Karpas-422 (cell line): ENCODE measurements around the gene TAT. TPM values are rescaled to one million over a fixed set of nuclear protein-coding genes. Genes with fewer than 3 reads are reported as not detected.

Experiments
- DNase-seq: peaks from one replicate; pipeline ENCODE4 v3.0.0-alpha.2; 2015
- H2AFZ ChIP-seq: fragments of 200-600 bp; sonication (generic); 2 replicates; pipeline ENCODE4 v1.6.1; 2014; ENCODE audit warnings: antibody characterized with exemption, low read length, mixed read lengths
- H3K27ac ChIP-seq: fragments of 200-600 bp; sonication (generic); 2 replicates; pipeline ENCODE4 v1.5.1; 2014; ENCODE audit warnings: mild to moderate bottlenecking, low read length, moderate library complexity
- H3K27me3 ChIP-seq: fragments of 200-600 bp; sonication (generic); 2 replicates; pipeline ENCODE4 v1.6.1; 2014; ENCODE audit warnings: low read length, mixed read lengths
- H3K36me3 ChIP-seq: fragments of 200-600 bp; sonication (generic); 2 replicates; pipeline ENCODE4 v1.6.1; 2014; ENCODE audit warnings: low read length, mixed read lengths; ENCODE audit not compliant: insufficient read depth
- H3K4me1 ChIP-seq: fragments of 200-600 bp; sonication (generic); 2 replicates; pipeline ENCODE4 v1.6.1; 2014; ENCODE audit warnings: mild to moderate bottlenecking, low read length, mixed read lengths
- H3K4me2 ChIP-seq: fragments of 200-600 bp; sonication (generic); 2 replicates; pipeline ENCODE4 v1.6.1; 2014; ENCODE audit warnings: low read length, low read depth, mild to moderate bottlenecking; ENCODE audit not compliant: poor library complexity, severe bottlenecking
- H3K4me3 ChIP-seq: fragments of 200-600 bp; sonication (generic); 2 replicates; pipeline ENCODE4 v1.5.1; 2014; ENCODE audit warnings: mild to moderate bottlenecking, antibody characterized with exemption, low read length, mixed read lengths
- H3K79me2 ChIP-seq: fragments of 200-600 bp; sonication (generic); 2 replicates; pipeline ENCODE4 v1.6.1; 2014; ENCODE audit warnings: mild to moderate bottlenecking, low read length, mixed read lengths
- H3K9ac ChIP-seq: fragments of 200-600 bp; sonication (generic); 2 replicates; pipeline ENCODE4 v1.6.0; 2014; ENCODE audit warnings: low read length
- H3K9me2 ChIP-seq: fragments of 200-600 bp; sonication (generic), shearing (Covaris generic); replicated peaks from 2 replicates; pipeline ENCODE4 v1.6.0; 2014; ENCODE audit warnings: mild to moderate bottlenecking, low read length, moderate library complexity; ENCODE audit not compliant: insufficient read depth
- H3K9me3 ChIP-seq: fragments of 300-700, 200-600 bp; sonication (generic); 2 replicates; pipeline ENCODE4 v1.6.1; 2014; ENCODE audit warnings: low read length, mixed read lengths
- H4K20me1 ChIP-seq: fragments of 200-600 bp; sonication (generic); 2 replicates; pipeline ENCODE4 v1.6.1; 2014; ENCODE audit warnings: mild to moderate bottlenecking, antibody characterized with exemption, low read length, low read depth; ENCODE audit not compliant: insufficient read depth
- small RNA-seq: library from RNA; depleted of rRNA; stranded (forward); fragments of <200 nt; gene quantifications from one replicate; pipeline ENCODE3, GENCODE V24; 2014
- total RNA-seq: library from RNA; depleted of rRNA; stranded (reverse); fragments of >200 nt; shearing (Covaris generic); gene quantifications from 2 replicates; pipeline ENCODE4 v1.2.3, GENCODE V29; 2014; ENCODE audit warnings: low replicate concordance; rRNA removed

The TAT gene
- total RNA-seq, 1 experiment from 2014 or later, result not detected

DNA sequence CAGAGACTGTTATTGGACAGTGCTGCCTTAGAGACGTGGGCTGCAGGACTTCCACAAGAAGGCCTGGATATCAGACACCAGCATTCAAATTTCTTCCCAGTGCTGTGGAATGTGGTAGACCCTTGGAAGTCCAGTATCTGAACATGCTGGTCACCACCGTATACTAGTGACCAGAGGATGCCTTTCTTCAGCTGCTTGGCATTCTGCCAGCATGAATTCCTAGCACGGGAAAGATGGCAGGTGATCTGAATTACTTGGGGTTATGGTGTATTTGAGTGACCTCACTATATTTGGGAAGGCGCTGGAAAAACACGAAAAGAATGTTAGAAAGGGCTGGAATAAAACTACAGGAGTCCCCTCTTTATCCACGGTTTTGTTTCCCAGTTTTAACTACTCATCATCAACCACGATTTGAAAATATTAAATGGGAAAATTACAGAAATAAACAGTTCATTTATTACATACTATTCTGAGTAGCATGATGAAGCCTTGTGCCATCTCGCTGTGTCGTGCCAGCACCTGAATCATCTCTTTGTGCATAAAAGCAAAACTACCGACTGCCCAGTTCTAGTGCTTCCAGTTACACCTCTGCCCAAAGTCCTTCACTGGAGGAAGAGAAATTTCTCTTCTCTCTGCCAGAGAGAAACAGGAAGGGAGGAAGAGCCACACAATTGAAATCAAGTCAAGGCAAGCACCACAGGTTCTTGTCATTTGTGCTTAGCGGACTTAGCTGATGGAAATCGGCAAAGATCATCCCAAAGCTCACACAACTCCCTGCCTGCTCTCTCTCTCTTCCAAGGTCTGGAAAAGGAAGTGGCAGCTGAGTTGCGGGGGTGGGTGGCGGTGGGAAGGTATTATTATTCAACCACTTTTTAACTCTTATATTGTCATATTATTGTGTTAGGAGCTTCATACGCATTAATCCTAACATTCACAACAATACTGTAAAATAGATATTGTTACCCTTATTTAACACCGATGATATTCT is 52.0 kb downstream of the TAT start:
- Histone ChIP-seq H2AFZ (no peak overlapping the region), H3K4me3 (no peak overlapping the region), H4K20me1 (no peaks in the 10 kb centered on the region), H3K36me3 (no peaks in the 10 kb centered on the region), H3K9me2 (no peaks in the 10 kb centered on the region), H3K9ac (no peak overlapping the region), H3K9me3 (no peaks in the 10 kb centered on the region), H3K79me2 (no peaks in the 10 kb centered on the region), H3K4me2 (no peak overlapping the region), H3K4me1 (peaks cover 11% of the 10 kb centered on the region), H3K27ac (no peak overlapping the region), H3K27me3 (no peaks in the 10 kb centered on the region)
- no peak for DNase-seq

DNA sequence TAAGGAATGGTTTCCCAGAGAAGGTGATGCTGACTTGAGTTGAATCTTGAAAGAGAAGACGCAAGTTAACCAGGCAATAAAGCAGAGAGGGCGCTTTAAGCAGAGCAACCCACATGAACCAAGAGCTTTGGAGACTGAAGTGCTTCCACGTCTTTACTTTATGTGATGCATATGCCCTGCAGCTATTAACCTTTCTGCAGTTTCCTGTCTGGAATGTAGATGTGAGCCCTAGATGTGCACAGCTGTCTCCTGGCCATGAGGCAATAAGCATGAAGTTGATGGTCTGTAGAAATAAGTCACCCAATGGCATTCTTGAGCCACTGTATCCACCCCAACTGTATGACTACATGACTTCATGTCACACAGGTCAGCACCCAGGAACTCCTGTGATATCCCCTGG is 56.3 kb downstream of the TAT start:
- no peak for DNase-seq
- Histone ChIP-seq H3K9me2 (no peaks in the 10 kb centered on the region), H2AFZ (no peak overlapping the region), H3K4me1 (no peaks in the 10 kb centered on the region), H3K9me3 (no peaks in the 10 kb centered on the region), H3K4me2 (no peak overlapping the region), H3K36me3 (no peaks in the 10 kb centered on the region), H3K27ac (no peak overlapping the region), H3K27me3 (peaks cover 3% of the 10 kb centered on the region; the same call in 1 of the 2 replicates), H3K79me2 (no peaks in the 10 kb centered on the region), H3K9ac (no peak overlapping the region), H3K4me3 (no peak overlapping the region), H4K20me1 (no peaks in the 10 kb centered on the region)

Small RNA genes lying within 50 kb of the gene (small RNA-seq; reads per million reads assigned to genes)
- not detected for gene RNU6-1061P

Other genes with a start within 250 kb of the TAT start
- gene CALB2, start 218.4 kb downstream of the TAT start, total RNA-seq, result not detected in 2 replicates
- gene TLE7, start 135.0 kb downstream of the TAT start, total RNA-seq, result not detected in 2 replicates
- 8.9 and 13.6 TPM in 2 replicates for gene ZNF23, start 114.8 kb downstream of the TAT start, total RNA-seq
- gene ZNF19, start 87.8 kb downstream of the TAT start, total RNA-seq, result 5.7 and 6.6 TPM in 2 replicates
- 0.22 TPM in 2 replicates for gene CHST4, start 50.7 kb downstream of the TAT start, total RNA-seq
- not detected in 2 replicates for gene MARVELD3, start 49.1 kb upstream of the TAT start, total RNA-seq
- gene PHLPP2, start 147.6 kb upstream of the TAT start, total RNA-seq, result 10.9 and 14.8 TPM in 2 replicates
- 71.0 and 78.8 TPM in 2 replicates for gene AP1G1, start 231.7 kb upstream of the TAT start, total RNA-seq